ENCODE data around the gene RETREG1.
"Not testable (repeated sequence)": the region's sequence is repeated elsewhere in the genome, so short reads cannot be mapped to it uniquely, and the experiment has no call there.

The RETREG1 gene

GRCh38 chr5:16502866-16503265 is 113.9 kb downstream of the RETREG1 start:
- no peak for DNase-seq
- intact Hi-C loops (cut with DNase I): loop anchor here (5.0 kb wide), 1 partner anchor 39 kb away; no protein-coding TSS in a partner anchor

- intact Hi-C loops (cut with DNase I): loop anchor here (5.0 kb wide), 1 partner anchor 42 kb away; no protein-coding TSS in a partner anchor
Observed at GRCh38 chr5:16500024-16500423, 116.8 kb downstream of the RETREG1 start.

GRCh38 chr5:16497546-16497945 is 119.3 kb downstream of the RETREG1 start:
- DNase-seq: no peak
- intact Hi-C loops (cut with DNase I): no loop called here

More at GRCh38 chr5:16500024-16500423, 116.8 kb downstream of the RETREG1 start:
- DNase-seq: no peak

- no peak for DNase-seq
- intact Hi-C loops (cut with DNase I): no loop called here
Observed at GRCh38 chr5:16493261-16493660, 123.5 kb downstream of the RETREG1 start.

GRCh38 chr5:16492398-16493140 is 124.2 kb downstream of the RETREG1 start:
- intact Hi-C loops (cut with DNase I): no loop called here

GRCh38 chr5:16490911-16491310 is 125.9 kb downstream of the RETREG1 start:
- intact Hi-C loops (cut with DNase I): loop anchor here (1.0 kb wide), 1 partner anchor 61 kb away; no protein-coding TSS in a partner anchor
- DNase-seq: no peak

More at GRCh38 chr5:16492398-16493140, 124.2 kb downstream of the RETREG1 start:
- peak in 1 of 10 donors; percentile 33 for DNase-seq

- DNase-seq: no peak
- intact Hi-C loops (cut with DNase I): loop anchor here (1.0 to 10.0 kb wide), 2 partner anchors 177 to 705 kb away; no protein-coding TSS in a partner anchor
Observed at GRCh38 chr5:16489322-16489791, 127.4 kb downstream of the RETREG1 start.

GRCh38 chr5:16487456-16487855 is 129.3 kb downstream of the RETREG1 start:
- intact Hi-C loops (cut with DNase I): loop anchor here (10.0 kb wide), 1 partner anchor 707 kb away; no protein-coding TSS in a partner anchor
- no peak for DNase-seq

- intact Hi-C loops (cut with DNase I): loop anchor here (10.0 kb wide), 1 partner anchor 708 kb away; no protein-coding TSS in a partner anchor
- DNase-seq: no peak
Observed at GRCh38 chr5:16486711-16487111, 130.1 kb downstream of the RETREG1 start.

- DNase-seq: no peak
- intact Hi-C loops (cut with DNase I): loop anchor here (10.0 kb wide), 1 partner anchor 709 kb away; no protein-coding TSS in a partner anchor
Observed at GRCh38 chr5:16485656-16486055, 131.1 kb downstream of the RETREG1 start.

GRCh38 chr5:16484081-16484480 is 132.7 kb downstream of the RETREG1 start:
- DNase-seq: no peak
- intact Hi-C loops (cut with DNase I): loop anchor here (10.0 kb wide), 1 partner anchor 711 kb away; no protein-coding TSS in a partner anchor

- DNase-seq: no peak
- intact Hi-C loops (cut with DNase I): loop anchor here (10.0 kb wide), 1 partner anchor 711 kb away; no protein-coding TSS in a partner anchor
Observed at GRCh38 chr5:16483361-16483760, 133.4 kb downstream of the RETREG1 start.

GRCh38 chr5:16482891-16483290 is 133.9 kb downstream of the RETREG1 start:
- intact Hi-C loops (cut with DNase I): loop anchor here (10.0 kb wide), 1 partner anchor 712 kb away; no protein-coding TSS in a partner anchor
- DNase-seq: no peak

- intact Hi-C loops (cut with DNase I): loop anchor here (10.0 kb wide), 1 partner anchor 714 kb away; no protein-coding TSS in a partner anchor
- no peak for DNase-seq
Observed at GRCh38 chr5:16480821-16481538, 135.8 kb downstream of the RETREG1 start.

GRCh38 chr5:16480144-16480543 is 136.7 kb downstream of the RETREG1 start:
- no peak for DNase-seq
- intact Hi-C loops (cut with DNase I): loop anchor here (10.0 kb wide), 1 partner anchor 715 kb away; no protein-coding TSS in a partner anchor

GRCh38 chr5:16477541-16477940 is 139.3 kb downstream of the RETREG1 start:
- intact Hi-C loops (cut with DNase I): no loop called here
- DNase-seq: no peak

GRCh38 chr5:16476417-16476816 is 140.4 kb downstream of the RETREG1 start:
- intact Hi-C loops (cut with DNase I); DNase-seq: not testable (repeated sequence)

GRCh38 chr5:16471387-16471786 is 145.4 kb downstream of the RETREG1 start:
- DNase-seq: no peak
- intact Hi-C loops (cut with DNase I): no loop called here

- DNase-seq: no peak
- intact Hi-C loops (cut with DNase I): no loop called here
Observed at GRCh38 chr5:16467363-16468219, 149.2 kb downstream of the RETREG1 start.
